Stimulated activated CD8-positive, alpha-beta memory T cell treated with anti-CD3 and anti-CD28 coated beads, Interleukin-12 subunit alpha, Interleukin-12 subunit beta, amount 100 ng/mL, for 4 hours (primary cell): Measurements from ENCODE around the gene ITFG1.
"Not testable (repeated sequence)": the region's sequence is repeated elsewhere in the genome, so short reads cannot be mapped to it uniquely, and the experiment has no call there.

ENCODE experiments used
- DNase-seq: peaks from one replicate; pipeline ENCODE4 v3.0.0-alpha.2; 2020; ENCODE audit warnings: low read depth

ITFG1 gene

DNA sequence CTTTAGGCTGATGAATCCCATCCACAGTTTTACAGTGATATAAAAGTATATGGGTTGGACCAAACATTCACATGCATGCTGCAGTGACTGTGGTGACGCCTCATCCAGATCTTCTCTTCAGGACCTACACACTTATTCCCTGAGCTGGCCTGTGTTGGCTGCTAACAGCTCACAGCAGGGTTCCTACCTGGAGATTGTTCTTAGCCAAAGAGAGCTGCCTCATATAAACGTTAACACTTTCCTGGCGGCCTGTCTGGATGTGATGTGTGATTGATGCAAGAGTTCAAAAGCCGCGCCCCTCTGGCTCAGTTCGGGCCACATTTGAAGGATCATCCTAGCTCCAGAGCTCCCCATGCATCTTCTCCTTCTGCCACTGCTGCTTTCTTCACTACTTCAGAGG lies 224.1 kb downstream of the ITFG1 start:
- DNase-seq, result no peak

DNA sequence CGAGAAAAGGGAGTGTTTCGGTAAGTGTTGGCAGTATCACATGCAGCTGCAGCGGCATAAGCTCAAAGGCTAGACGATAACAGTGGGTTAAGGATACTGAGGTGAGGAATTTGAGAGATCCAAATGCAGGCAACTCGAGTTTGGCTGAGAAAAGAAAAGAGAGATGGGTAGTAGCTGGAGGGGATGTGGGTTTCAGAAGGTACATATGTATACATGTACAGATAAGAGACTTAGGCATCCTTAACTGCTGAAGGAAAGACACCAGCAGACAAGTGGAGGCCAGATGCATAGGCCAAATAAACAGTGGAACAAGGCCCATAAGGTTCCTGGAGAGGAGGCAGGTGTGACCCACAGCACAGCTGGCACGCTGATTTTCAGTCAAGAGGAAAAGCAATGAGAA lies 230.6 kb downstream of the ITFG1 start:
- DNase-seq, result no peak

DNA sequence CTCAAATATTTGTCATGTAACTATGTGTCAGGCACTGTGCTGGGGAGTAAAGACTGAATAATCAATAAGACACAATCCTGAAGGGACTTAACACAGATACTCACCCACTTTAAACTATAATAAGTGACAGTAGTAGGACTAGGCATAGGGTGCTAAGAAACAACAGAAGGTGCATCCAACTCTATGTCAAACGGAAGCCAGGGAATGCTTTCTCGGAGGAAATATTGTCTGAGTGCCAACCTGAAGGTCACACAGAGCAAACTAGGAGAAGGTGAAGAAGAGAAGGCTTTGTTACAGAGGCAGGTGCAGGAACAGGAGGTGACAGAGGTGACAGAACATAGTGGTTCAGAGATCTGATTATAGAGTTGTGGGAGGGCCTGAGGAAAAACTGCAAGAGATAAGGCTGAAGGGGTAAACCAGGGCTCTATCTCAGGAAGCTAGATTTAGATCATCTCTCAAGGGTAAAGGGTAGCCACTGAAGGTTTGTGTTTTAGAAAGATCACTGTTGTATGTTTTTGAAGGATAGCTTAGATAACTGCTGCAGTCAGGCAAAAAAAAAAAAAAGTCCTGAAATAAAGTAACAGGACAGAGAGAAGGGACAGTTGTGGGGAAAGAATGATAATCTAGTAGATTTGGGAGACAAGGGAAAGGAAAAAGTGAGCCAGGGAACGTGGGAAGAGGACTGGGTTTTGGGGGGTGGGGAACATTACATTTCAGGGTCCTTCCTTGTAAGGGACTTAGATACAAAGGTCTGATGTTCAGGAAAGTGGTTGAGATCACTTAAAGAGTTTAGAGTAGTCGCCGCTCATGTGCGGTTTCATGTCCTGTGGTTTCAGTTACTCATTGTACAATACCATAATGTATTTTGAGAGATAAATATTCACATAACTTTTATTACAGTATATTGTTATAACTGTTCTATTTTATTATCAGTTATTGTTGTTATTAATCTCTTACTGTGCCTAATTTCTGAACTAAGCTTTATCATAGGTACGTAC lies 231.5 kb downstream of the ITFG1 start:
- no peak for DNase-seq

DNA sequence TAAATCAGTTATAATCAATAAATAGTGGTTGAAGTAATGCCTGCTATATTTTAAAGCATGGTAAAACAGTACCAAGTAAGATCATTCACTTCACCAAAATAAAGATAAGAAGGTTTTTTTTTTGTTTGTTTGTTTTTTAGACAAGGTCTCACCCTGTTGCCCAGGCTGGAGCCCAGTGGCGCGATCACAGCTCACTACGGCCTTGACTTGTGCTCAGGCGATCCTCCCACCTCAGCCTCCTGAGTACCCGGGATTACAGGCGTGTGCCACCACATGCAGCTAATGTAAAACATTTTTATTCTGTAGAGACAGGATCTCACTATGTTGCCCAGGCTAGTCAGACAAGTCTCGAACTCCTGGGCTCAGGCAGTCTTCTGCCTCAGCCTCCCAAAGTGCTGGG lies 232.6 kb downstream of the ITFG1 start:
- DNase-seq, result no peak

DNA sequence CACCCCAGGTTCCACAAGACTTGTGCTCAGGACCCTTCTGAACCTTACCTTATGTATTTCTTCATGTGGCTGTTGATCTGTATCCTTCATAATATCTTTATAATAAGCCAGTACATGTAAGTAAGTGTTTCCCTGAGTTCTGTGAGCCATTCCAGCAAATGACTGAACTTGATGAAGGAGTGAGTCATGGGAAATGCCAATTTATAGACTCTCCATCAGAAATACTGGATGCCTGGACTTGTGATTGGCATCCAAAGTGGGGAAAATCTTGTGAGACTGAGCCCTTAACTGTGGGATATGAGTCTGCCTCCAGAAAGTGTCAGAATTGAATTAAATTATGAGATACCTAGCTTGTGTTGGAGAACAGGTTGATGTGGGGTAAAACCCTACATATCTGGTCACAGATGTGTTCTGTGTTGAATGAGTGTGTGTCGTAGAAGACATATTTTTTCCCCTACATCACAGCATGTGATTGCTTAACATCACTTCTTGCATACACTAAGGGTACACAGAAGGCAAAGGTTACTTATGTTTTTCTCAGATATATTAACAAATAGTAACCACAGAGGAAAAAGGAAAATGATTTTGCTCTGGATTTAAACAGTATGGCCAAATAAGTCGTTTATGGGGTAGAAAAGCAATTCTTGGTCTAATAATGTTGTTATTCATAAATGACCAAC lies 247.0 kb downstream of the ITFG1 start:
- no peak for DNase-seq

DNA sequence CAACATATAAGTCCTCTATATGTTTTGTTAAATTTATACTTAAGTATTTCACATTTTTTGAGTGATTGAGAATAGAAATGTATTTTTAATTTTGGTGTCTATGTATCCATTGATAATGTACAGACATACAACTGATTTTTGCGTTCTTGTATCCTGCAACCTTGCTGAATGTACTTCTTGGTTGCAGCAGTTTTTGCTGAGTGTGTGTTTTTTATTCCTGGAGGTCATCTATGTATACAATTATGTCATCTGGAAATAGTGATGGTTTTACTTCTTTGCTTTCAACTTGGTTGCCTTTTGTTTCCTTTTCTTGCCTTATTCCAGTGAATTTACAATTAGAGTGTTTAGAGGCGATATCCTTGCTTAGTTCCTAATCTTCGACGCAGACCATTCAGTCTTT lies 249.6 kb downstream of the ITFG1 start:
- no peak for DNase-seq

DNA sequence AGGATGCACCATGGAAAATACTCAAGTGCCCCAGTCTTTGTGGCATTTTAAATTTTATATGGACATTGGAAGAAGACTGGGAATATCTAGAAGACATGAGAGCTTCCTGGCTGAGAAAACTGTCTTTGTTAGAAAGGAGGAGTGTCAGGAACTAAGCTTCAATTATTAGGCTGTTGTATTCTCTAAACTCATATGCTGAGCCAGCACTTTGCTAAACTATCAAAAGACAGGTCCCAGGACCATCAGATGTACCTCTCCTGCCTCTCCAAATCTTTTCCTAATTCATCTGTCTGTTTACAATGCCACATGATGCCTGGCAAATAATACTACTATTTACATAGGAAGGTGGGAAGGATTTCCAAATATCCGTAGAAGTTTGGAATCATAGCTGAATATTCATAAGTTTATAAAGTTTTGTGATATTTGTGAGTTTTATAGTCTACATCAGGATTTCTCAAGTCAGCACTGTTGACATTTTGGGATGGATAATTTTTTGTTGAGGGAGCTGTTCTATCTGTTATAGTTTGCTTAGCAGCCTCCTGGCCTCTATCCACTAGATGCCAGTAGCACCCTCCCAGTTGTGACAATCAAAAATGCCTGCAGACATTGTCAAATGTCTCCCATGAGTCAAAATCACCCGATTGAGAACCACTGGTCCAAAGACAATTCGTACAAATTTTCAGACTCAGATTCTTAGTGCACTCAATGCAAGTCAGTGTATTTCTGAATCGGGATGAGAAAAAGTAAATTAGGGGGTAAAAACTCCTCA lies 255.9 kb downstream of the ITFG1 start:
- DNase-seq, result no peak

DNA sequence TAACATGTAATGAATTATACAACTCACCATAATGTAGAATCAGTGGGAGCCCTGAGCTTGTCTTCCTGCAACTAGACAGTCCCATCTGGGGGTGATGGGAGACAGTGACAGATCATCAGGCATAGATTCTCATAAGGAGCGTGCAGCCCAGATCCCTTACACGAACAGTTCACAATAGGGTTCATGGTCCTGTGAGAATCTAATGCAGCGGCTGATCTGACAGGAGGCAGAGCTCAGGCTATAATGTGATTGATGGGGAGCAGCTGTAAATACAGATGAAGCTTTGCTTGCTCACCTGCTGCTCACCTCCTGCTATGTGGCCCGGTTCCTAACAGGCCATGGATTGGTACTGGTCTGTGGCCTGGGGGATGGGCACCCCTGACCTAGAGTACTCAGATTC lies 257.4 kb downstream of the ITFG1 start:
- DNase-seq, result not testable (repeated sequence)

DNA sequence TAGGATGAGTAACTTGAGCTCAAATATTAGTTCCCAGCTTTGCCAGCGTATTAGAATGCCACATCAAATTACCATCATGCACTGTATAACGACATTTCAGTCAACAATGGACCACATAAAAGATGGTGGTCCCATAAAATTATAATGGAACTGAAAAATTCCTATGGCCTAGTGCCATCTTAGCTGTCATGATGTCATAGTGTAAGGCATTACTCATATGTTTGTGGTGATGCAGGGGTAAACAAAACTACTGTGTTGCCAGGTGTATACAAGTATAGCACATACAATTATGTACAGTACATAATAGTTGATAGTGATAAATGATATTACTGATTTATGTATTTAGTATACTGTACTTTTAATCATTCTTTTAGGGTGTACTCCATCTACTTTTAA lies 262.7 kb downstream of the ITFG1 start:
- DNase-seq, result no peak

DNA sequence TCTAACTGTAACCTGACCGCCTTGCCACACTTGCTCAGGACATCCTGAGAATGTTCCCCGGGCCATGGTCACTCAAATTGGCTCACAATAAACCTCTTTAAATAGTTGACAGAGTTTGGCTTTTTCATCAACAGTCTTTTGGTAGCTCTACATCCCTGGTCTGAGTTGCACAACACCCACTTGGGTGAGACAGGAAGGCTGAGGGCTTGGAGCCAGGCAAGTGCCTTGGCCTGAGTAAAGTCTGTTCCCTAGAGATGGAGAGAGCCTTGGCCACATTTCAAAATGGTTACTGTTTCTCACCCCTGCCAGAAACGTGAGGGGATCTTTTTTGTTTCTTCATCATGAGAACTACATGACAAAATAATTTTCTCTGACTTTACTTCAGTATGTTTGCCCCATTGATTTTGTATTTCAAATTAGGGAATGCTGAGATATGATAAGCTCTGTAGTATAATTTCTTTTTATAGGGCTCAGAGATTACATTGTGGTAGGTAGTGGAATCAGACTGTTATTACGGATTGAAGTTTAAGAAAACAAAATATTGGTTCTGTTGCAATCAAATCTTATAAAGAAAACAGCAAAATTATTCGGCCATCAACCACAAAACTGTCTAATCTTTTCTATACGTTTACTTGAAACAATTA lies 263.2 kb downstream of the ITFG1 start:
- DNase-seq, result no peak

DNA sequence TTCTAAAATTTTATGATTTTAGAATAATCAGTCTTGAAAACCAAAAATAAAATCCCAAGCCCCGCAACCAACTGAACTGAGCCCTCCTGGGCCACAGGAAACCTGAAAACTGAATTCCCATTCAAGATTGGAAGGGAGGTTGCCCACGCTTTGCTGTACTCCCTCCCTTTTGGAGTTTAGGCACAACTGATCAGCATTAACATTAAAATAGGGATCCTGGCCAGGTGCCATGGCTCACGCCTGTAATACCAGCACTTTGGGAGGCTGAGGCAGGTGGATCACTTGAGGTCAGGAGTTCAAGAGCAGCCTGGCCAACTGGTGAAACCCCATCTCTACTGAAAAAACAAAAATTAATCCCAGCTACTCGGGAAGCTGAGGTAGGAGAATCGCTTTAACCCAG lies 264.4 kb downstream of the ITFG1 start:
- no peak for DNase-seq

DNA sequence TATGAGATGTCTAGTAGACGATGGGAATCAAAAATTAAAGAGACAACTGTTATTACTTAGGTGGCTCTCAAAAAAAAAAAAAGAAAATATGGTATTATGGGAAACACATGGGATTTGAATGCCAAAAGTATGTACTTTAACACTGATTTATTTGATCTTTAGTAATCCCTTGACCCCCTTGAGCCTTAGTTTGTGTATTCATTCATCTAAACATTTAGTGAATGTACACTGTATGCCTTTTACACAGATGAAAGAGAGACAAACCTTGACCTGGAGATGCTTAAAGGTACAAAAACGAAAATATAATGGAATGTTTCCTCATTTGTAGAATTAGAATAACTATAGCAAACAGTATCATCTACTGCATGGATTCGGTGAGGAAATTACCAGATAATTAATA lies 278.5 kb downstream of the ITFG1 start:
- DNase-seq, result no peak

DNA sequence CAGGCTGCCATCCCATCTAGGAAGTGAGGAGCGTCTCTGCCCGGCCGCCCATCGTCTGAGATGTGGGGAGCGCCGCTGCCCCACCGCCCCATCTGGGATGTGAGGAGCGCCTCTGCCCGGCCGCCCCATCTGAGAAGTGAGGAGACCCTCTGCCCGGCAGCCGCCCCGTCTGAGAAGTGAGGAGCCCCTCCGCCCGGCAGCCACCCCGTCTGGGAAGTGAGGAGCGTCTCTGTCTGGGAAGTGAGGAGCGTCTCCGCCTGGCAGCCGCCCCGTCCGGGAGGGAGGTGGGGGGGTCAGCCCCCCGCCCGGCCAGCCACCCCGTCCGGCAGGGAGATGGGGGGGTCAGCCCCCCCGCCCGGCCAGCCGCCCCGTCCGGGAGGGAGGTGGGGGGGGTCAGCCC lies 279.8 kb downstream of the ITFG1 start:
- not testable (repeated sequence) for DNase-seq

DNA sequence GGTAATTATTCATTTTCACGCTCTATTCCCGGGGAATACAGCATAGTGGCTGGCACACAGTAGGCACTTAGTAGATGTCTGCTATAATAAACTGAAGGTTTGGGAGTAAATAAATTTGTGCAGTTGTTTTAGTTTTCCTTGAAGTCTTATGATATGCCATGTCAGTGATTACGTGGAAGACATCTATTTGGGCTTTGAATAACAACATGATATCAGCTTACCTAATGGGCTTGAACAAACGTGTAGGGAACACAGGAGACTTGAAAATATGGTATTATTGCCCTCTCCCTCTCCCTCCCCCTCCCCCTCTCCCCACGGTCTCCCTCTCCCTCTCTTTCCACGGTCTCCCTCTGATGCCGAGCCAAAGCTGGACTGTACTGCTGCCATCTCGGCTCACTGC lies 280.8 kb downstream of the ITFG1 start:
- DNase-seq, result no peak

DNA sequence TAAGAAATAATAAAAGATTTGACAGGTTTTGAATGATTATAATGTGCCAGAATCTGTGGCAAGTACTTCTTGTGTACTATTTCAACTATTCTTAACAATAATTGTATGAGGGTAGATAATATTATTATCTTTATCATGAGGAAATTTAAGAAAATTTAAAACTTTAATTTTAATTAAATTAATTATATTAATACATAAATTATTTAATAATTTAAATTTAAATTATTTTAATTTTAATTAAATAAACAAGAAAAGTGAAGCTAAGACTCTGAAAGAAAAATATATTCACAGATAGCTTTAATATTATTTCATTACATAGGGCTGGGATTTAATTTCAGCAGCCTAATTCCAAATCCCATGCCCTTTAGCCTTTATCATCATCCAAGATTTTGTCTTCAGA lies 285.7 kb downstream of the ITFG1 start:
- no peak for DNase-seq

DNA sequence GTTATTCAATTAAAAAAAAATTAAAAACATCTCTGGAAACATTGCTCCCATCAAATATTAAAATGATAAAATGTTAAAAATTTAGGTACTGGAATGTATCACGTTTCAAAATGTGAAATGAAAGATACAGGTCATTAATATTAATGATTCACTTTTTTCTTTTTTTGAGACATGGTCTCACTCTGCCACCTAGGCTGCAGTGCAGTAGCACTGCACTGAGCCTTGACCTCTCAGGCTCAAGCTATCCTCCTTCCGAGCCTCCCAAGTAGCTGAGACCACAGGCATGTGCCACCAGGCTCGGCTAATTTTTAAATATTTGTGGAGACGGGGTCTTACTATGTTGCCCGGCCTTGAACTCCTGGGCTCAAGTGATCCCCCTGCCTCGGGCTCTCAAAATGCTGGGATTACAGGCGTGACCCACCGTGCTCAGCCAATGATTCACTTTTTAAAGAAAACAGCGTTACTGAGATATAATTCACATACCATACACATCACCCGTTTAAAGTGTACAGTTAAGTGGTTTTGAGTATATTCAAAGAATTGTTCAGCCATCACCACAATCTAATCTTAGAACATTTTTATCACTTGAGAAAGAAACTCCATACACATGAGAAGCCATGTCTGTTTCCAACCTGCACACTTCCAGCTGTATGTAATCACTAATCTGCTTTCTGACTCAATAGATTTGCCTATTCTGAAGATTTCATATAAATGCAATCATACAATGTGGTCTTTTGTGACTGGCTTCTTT lies 298.0 kb downstream of the ITFG1 start:
- DNase-seq, result no peak

DNA sequence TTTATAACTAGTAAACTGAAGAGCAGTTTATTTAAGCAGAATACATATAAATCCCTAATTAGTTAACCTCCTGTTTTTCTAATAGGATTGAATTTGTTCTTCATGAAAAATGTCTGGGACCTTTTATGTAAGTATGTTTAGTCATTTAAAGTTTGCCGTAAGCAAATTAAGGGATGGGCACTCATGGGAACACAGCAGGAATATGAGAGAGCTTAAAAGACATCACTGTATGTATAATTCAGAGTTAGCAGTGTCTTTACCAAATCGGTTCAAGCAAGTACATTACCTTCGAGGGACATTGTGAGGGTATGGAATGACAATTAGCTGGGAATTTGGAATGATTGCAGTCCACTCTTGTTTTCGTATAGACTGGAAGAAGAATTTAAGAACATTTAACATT lies 299.4 kb downstream of the ITFG1 start:
- DNase-seq, result no peak

DNA sequence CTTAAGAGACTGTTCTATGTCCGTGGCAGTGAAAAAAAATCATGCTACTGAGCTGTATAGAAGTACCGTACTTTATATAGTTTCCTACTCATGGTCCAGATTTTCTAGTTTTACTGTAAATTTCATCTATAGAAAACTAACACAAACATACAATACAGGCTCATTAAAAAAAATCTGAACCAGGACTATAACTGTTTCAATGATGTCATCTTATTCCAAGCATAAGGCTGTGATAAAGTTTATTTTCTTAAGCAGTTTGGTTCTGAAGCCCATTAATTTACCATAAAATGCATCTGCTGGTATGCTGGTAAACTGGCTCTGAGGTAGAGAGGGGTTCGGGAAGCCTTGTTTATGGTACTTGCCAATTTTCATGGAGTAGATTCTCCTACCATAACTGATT lies 300.4 kb downstream of the ITFG1 start:
- DNase-seq, result no peak

DNA sequence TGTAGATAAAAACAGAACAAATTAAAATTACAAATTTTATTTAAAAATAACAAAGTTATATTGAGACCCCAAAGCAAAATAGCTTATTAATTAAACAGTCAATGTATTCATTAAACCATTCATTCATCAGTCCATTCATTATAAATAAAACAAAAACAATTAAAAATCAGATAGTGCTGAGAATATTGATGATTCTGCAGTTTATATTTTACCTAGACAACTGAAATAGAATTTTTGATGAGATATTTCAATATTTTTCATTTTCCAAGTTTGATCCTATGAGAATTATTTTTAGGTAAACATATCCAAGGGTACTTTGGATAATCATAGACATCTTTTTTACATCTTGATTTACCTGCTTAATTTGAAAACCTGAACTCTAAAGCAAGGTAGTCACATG lies 301.9 kb downstream of the ITFG1 start:
- DNase-seq, result no peak

DNA sequence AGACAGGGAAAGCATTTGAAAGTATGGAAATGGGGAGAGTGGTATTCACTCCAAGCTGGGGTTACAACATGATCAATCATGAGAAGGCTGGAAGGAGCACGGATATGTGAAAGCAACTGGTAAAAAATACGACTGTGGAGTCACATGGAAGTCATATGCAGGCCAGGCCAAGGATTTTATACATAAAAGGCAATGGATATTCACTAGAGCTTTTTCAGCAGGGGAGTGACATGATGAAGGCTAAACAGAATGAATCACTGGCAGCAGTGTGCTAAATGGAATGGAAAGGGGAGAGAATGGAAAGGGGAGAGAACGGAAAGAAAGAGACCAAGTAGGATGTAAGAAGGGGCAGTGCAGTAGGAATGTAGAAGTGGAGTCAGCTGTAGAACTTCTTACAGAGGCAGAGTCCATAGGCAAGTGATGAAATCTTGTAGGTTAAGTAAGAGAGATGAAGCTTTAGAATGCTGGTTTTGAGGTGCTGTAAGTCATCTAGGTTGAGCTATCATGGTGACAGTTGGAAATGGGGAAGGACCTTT lies 304.1 kb downstream of the ITFG1 start:
- no peak for DNase-seq

DNA sequence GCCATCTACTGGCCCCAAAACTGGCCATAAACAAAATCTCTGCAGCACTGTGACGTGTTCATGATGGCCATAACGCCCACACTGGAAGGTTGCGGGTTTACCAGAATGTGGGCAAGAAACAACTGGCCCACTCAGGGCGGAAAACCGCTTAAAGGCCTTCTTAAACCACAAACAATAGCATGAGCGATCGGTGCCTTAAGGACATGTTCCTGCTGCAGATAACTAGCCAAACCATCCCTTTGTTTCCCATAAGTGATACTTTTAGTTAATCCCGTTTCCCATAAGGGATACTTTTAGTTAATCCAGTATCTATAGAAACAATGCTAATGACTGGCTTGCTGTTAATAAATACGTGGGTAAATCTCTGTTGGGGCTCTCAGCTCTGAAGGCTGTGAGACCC lies 308.4 kb downstream of the ITFG1 start:
- DNase-seq, result not testable (repeated sequence)
